Fibroblast of lung (primary cell): ENCODE measurements around the gene OR5L2. TPM values are rescaled to one million over a fixed set of nuclear protein-coding genes. Genes with fewer than 3 reads are reported as not detected.

Source experiments
- DNase-seq, 2 donors: peaks; one replicate each; pipeline versions ENCODE4 v3.0.0 to v3.0.0-alpha.2; 2010; ENCODE audit warnings: low read depth in 2 of 2
- H2AFZ ChIP-seq: 2 replicates; pipeline ENCODE4 v1.5.1; 2012; ENCODE audit warnings: low read length, control low read depth, inconsistent platforms
- H3K27ac ChIP-seq: 2 replicates; pipeline ENCODE4 v1.5.1; 2011; ENCODE audit warnings: low read length, control low read depth; ENCODE audit not compliant: insufficient read depth
- H3K27me3 ChIP-seq: 2 replicates; pipeline ENCODE4 v1.5.1; 2011; ENCODE audit warnings: mild to moderate bottlenecking, low read length; ENCODE audit not compliant: control insufficient read depth, insufficient read depth
- H3K36me3 ChIP-seq: 2 replicates; pipeline ENCODE4 v1.5.1; 2011; ENCODE audit warnings: low read length; ENCODE audit not compliant: control insufficient read depth, insufficient read depth
- H3K4me1 ChIP-seq: 2 replicates; pipeline ENCODE4 v1.5.1; 2011; ENCODE audit warnings: low read length; ENCODE audit not compliant: control insufficient read depth, insufficient read depth; ENCODE audit errors: extremely low read depth
- H3K4me2 ChIP-seq: 2 replicates; pipeline ENCODE4 v1.5.1; 2011; ENCODE audit warnings: low read length, control low read depth; ENCODE audit not compliant: insufficient read depth; ENCODE audit errors: extremely low read depth
- H3K4me3 ChIP-seq, 4 experiments: fragments of 200-600 bp in 1 of 4; sonication (generic) in 1 of 4; replicated peaks in 1 of 4; 2 replicates each; pipeline ENCODE4 v1.5.1; 2011 to 2016; ENCODE audit warnings: low read length in 4 of 4, low read depth in 3 of 4, mild to moderate bottlenecking in 3 of 4, control low read depth in 2 of 4, inconsistent platforms in 1 of 4, mixed read lengths in 1 of 4; ENCODE audit not compliant: insufficient read depth in 1 of 4; ENCODE audit errors: control extremely low read depth in 1 of 4
- H3K79me2 ChIP-seq: 2 replicates; pipeline ENCODE4 v1.5.1; 2012; ENCODE audit warnings: mild to moderate bottlenecking, low read length, inconsistent platforms; ENCODE audit not compliant: control insufficient read depth, insufficient read depth
- H3K9ac ChIP-seq: 2 replicates; pipeline ENCODE4 v1.5.1; 2011; ENCODE audit warnings: mild to moderate bottlenecking, low read length, control low read depth; ENCODE audit not compliant: insufficient read depth
- H3K9me3 ChIP-seq: 2 replicates; pipeline ENCODE4 v1.5.1; 2012; ENCODE audit warnings: low read depth, low read length; ENCODE audit not compliant: control insufficient read depth, insufficient read depth
- H4K20me1 ChIP-seq: 2 replicates; pipeline ENCODE4 v1.5.1; 2011; ENCODE audit warnings: low read length; ENCODE audit not compliant: control insufficient read depth, insufficient read depth; ENCODE audit errors: extremely low read depth
- CTCF ChIP-seq, 2 donors: IDR thresholded peaks in 1 of 2; conservative IDR thresholded peaks in 1 of 2; 1 replicate in 1 of 2; 2 replicates in 1 of 2; pipeline ENCODE4 v1.5.1; 2011 to 2012; ENCODE audit warnings: low read length in 2 of 2, control low read depth in 1 of 2, inconsistent platforms in 1 of 2, low read depth in 1 of 2, mild to moderate bottlenecking in 1 of 2
- EZH2 ChIP-seq: IDR thresholded peaks from 2 replicates; pipeline ENCODE4 v1.5.1; 2012; ENCODE audit warnings: low read length, control low read depth, mild to moderate bottlenecking; ENCODE audit errors: missing control alignments
- polyA plus RNA-seq, 2 donors: library from polyadenylated mRNA; depleted of rRNA in 1 of 2; stranded (reverse) in 1 of 2; unstranded in 1 of 2; fragments of >200 nt; gene quantifications; 2 replicates each; pipeline ENCODE4 v1.2.1, GENCODE V29; 2011 to 2012; ENCODE audit warnings: missing spikeins in 1 of 2
- total RNA-seq: library from RNA; depleted of rRNA; stranded (reverse); fragments of >200 nt; gene quantifications from 2 replicates; pipeline ENCODE4 v1.2.1, GENCODE V29; 2014

Gene OR5L2
- total and polyA plus RNA-seq, 2 donors (not counting 1 experiment from before 2014, with no cell fraction given), result not detected

GRCh38 chr11:55819330-55819729 lies 7.7 kb upstream of the OR5L2 start, which contains the start of gene OR5D18:
OR5D18 (plus strand) TSS chr11:55819630; CDS start chr11:55819630, 0 bp downstream.
- no peaks in the 10 kb centered on the region for H3K36me3 ChIP-seq
- TF ChIP-seq EZH2 (no peak), CTCF (conservative IDR thresholded peaks at IDR 0.05 in 1 of 2, IDR thresholded peaks at IDR 0.05 in 1 of 2; ENCODE audit: low read depth in 1 of 2, low read length in 2 of 2) (no peak)
- no peaks in the 10 kb centered on the region for H3K9me3 ChIP-seq
- no peak within 1 kb of the TSS for H2AFZ ChIP-seq
- no peaks in the 10 kb centered on the region for H3K27me3 ChIP-seq
- no peaks in the 10 kb centered on the region for H3K79me2 ChIP-seq
- no peak within 1 kb of the TSS for H3K9ac ChIP-seq
- H3K4me2 ChIP-seq, result no peak within 1 kb of the TSS
- DNase-seq, result no peak
- H3K4me1 ChIP-seq, result no peaks in the 10 kb centered on the region
- no peak within 1 kb of the TSS for H3K27ac ChIP-seq
- no peaks in the 10 kb centered on the region for H4K20me1 ChIP-seq
- no peak within 1 kb of the TSS for H3K4me3 ChIP-seq

- no peak within 1 kb of the TSS for H3K4me2 ChIP-seq
- H4K20me1 ChIP-seq, result no peaks in the 10 kb centered on the region
- DNase-seq, result no peak
- H3K9ac ChIP-seq, result no peak within 1 kb of the TSS
- no peak within 1 kb of the TSS for H3K27ac ChIP-seq
- H3K4me1 ChIP-seq, result no peaks in the 10 kb centered on the region
- no peak for TF ChIP-seq EZH2
- no peak for TF ChIP-seq CTCF (conservative IDR thresholded peaks at IDR 0.05 in 1 of 2, IDR thresholded peaks at IDR 0.05 in 1 of 2; ENCODE audit: low read depth in 1 of 2, low read length in 2 of 2)
- no peaks in the 10 kb centered on the region for H3K9me3 ChIP-seq
- no peak within 1 kb of the TSS for H3K4me3 ChIP-seq
- H2AFZ ChIP-seq, result no peak within 1 kb of the TSS
- no peaks in the 10 kb centered on the region for H3K36me3 ChIP-seq
- H3K79me2 ChIP-seq, result no peaks in the 10 kb centered on the region
- H3K27me3 ChIP-seq, result no peaks in the 10 kb centered on the region
Observed at GRCh38 chr11:55838452-55838851, 11.4 kb downstream of the OR5L2 start, which contains the start of gene OR5D16. OR5D16 (plus strand) TSS chr11:55838752; CDS start chr11:55838752, 0 bp downstream.

- H3K4me3 ChIP-seq, result no peak overlapping the region
- H2AFZ ChIP-seq, result no peak overlapping the region
- H3K27me3 ChIP-seq, result no peaks in the 10 kb centered on the region
- no peaks in the 10 kb centered on the region for H3K36me3 ChIP-seq
- no peak overlapping the region for H3K27ac ChIP-seq
- H3K4me1 ChIP-seq, result no peaks in the 10 kb centered on the region
- H3K9me3 ChIP-seq, result no peaks in the 10 kb centered on the region
- no peak overlapping the region for H3K9ac ChIP-seq
- no peak overlapping the region for H3K4me2 ChIP-seq
- DNase-seq, result no peak
- H4K20me1 ChIP-seq, result no peaks in the 10 kb centered on the region
- TF ChIP-seq EZH2, result no peak
- no peak for TF ChIP-seq CTCF (conservative IDR thresholded peaks at IDR 0.05 in 1 of 2, IDR thresholded peaks at IDR 0.05 in 1 of 2; ENCODE audit: low read depth in 1 of 2, low read length in 2 of 2)
- H3K79me2 ChIP-seq, result no peaks in the 10 kb centered on the region
Observed at GRCh38 chr11:55847453-55847852, 20.4 kb downstream of the OR5L2 start.
